Measurements from ENCODE around the gene PYY. TPM values are rescaled to one million over a fixed set of nuclear protein-coding genes. Genes with fewer than 3 reads are reported as not detected.

PYY gene
- total RNA-seq, 4 donors from 2014 or later = not detected

DNA sequence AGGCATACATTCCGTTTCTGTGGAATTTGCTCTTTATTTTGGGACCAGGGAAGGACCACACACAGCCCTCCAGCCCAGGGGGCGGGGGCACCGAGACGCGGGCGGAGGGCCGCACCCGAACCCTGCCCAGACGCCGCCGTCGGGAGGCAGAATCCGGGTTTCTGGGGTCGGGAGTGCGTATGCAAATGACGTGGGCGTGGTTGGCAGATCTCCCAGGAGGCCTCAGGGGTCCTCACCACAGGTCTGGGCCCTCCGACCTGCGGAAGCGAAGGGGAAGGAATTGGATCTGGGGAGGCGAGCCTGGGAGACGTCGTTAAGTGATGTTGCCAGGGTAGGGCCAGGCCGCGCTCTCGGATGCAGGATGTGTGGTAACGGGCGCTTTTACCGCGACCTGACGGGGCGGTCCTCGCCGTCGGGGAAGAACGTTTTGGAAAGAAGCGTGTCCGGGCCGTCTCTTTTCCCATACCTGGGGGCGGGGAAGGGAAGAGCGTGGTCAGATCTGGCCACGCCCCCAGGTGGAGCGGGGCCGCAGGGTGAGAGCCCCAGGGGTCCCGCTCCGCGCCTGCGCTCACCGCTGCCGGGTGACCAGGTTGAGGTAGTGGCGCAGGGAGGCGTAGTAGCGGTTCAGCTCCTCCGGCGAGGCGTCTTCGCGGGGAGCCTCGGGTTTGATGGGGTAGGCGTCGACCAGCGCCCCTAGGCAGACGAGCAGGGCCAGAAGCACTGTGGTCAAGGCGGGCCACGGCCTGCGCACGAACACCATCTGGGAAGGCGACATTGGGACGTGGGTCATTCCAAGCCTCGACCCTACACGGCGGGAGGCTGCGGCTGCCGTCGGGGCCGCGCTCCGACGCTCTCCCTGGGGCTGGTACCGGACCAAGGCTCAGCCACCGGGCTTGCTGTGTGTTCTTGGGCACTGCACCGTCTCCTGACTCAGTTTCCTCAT, 745 bp downstream of the PYY start:
- Histone ChIP-seq H3K9me3 (no peaks in the 10 kb centered on the region), H3K4me3 (no peak overlapping the region), H3K27ac (no peak overlapping the region), H3K36me3 (no peaks in the 10 kb centered on the region), H3K27me3 (peaks cover 59% of the 10 kb centered on the region), H3K4me1 (peaks cover 11% of the 10 kb centered on the region)
- no peak for DNase-seq (ENCODE audit: low spot score in 2 of 2)
- 4% methylated on average over 42 of the region's 82 CpGs for WGBS
- TF ChIP-seq POLR2A (IDR thresholded peaks at IDR 0.05) (no peak), POLR2AphosphoS5 (IDR thresholded peaks at IDR 0.05) (no peak), EP300 (IDR thresholded peaks at IDR 0.05) (no peak)
- TF ChIP-seq, protein P1, sequence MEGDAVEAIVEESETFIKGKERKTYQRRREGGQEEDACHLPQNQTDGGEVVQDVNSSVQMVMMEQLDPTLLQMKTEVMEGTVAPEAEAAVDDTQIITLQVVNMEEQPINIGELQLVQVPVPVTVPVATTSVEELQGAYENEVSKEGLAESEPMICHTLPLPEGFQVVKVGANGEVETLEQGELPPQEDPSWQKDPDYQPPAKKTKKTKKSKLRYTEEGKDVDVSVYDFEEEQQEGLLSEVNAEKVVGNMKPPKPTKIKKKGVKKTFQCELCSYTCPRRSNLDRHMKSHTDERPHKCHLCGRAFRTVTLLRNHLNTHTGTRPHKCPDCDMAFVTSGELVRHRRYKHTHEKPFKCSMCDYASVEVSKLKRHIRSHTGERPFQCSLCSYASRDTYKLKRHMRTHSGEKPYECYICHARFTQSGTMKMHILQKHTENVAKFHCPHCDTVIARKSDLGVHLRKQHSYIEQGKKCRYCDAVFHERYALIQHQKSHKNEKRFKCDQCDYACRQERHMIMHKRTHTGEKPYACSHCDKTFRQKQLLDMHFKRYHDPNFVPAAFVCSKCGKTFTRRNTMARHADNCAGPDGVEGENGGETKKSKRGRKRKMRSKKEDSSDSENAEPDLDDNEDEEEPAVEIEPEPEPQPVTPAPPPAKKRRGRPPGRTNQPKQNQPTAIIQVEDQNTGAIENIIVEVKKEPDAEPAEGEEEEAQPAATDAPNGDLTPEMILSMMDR (IDR thresholded peaks at IDR 0.05) = no peak

DNA sequence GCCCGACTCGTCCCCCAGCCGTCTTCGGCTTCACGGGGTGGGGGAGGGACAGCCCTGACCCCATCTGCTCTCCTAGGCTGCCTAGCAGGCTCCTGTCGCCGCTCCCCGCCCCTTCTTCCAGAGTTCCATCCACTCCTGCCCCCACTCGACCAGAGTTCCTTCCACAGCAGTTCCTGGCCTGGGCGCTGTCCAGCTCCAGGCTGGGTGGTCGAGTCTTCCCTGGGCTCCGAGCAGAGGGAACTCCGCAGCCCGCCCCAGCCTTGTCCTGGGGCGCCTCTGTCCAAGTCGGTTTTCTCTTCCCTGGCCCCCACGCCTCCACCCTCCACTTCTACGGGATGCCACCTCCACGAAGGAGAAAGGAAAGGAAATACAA, 1.4 kb downstream of the PYY start:
- Histone ChIP-seq H3K4me1 (peaks cover 11% of the 10 kb centered on the region), H3K27ac (no peak overlapping the region), H3K27me3 (peaks cover 62% of the 10 kb centered on the region), H3K9me3 (no peaks in the 10 kb centered on the region), H3K36me3 (no peaks in the 10 kb centered on the region), H3K4me3 (no peak overlapping the region)
- WGBS = 13% methylated on average over 16 of the region's 19 CpGs
- no peak for DNase-seq (ENCODE audit: low spot score in 2 of 2)
- TF ChIP-seq, protein P1 (IDR thresholded peaks at IDR 0.05) = no peak

DNA sequence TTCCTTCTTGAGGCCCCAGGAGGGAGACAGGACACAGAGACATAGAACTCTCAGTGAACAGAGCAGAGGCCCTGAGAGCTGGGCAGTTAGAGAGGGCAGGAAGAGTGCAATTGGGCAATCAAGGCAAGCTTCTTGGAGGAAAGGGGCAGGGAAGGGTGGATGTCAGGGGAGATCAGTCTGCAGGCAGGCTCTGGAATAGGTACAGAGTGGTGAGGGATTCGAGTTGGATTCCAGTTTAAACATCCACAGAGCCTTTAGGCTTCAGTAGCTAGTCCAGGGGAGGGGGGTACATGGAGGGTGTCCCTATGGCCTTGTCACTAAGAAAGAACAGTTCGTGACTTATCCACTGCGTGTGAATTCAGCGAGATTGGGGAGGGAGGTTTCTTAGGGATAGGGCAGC, 2.0 kb downstream of the PYY start:
- DNase-seq (ENCODE audit: low spot score in 2 of 2) = no peak
- 62% methylated on average over 4 of the region's 4 CpGs for WGBS
- H3K27ac ChIP-seq = no peak overlapping the region
- no peak overlapping the region for H3K4me3 ChIP-seq
- H3K4me1 ChIP-seq = peaks cover 11% of the 10 kb centered on the region
- no peaks in the 10 kb centered on the region for H3K9me3 ChIP-seq
- H3K27me3 ChIP-seq = peaks cover 63% of the 10 kb centered on the region
- no peak for TF ChIP-seq EP300 (IDR thresholded peaks at IDR 0.05)
- no peak for TF ChIP-seq POLR2AphosphoS5 (IDR thresholded peaks at IDR 0.05)
- TF ChIP-seq POLR2A (IDR thresholded peaks at IDR 0.05) = no peak
- TF ChIP-seq, protein P1 (IDR thresholded peaks at IDR 0.05) = no peak
- H3K36me3 ChIP-seq = no peaks in the 10 kb centered on the region

DNA sequence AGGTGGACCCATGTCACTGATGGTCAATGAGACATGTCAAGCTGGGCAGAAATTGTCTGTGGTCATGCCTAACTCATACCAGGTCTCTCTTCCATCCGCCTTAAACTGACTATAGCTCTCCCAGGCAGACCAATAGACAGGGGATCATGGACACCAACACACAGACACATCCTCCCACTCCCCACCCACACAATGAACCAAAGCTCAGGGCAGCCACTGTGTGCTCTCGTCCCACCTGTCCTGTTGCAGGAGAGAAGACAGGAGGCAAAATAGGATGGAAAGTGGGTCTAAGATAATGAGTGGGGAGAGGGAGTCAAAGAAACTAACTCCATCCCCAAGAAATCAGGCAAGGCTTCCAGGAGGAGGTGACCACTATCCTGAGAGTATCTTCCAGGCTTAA, 3.2 kb downstream of the PYY start:
- 93% methylated on average over 2 of the region's 2 CpGs for WGBS
- no peak for TF ChIP-seq EP300 (IDR thresholded peaks at IDR 0.05)
- no peak for TF ChIP-seq POLR2A (IDR thresholded peaks at IDR 0.05)
- no peak for TF ChIP-seq POLR2AphosphoS5 (IDR thresholded peaks at IDR 0.05)
- TF ChIP-seq, protein P1 (IDR thresholded peaks at IDR 0.05) = no peak

DNA sequence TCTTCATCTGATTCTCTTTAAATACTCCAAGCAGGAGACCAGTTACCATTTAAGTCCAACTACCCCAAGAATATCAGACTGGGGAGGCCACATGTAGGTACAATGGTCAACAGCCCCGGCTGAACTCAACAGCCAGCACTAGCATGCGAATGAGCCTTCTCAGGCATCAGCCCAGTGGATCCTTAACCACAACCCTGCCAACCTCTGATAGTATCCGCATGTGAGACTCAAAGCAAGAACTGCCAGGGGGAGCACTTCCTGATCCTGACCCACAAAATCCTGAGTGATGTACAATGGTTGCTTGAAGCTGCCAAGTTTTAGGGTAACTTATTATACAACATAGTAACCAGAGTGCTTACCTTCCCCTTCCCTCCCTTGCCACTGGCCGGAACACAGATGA, 4.0 kb downstream of the PYY start:
- peaks cover 11% of the 10 kb centered on the region for H3K4me1 ChIP-seq
- 52% methylated on average over 4 of the region's 4 CpGs for WGBS
- no peak overlapping the region for H3K4me3 ChIP-seq
- TF ChIP-seq POLR2AphosphoS5 (IDR thresholded peaks at IDR 0.05) = no peak
- no peak for TF ChIP-seq EP300 (IDR thresholded peaks at IDR 0.05)
- TF ChIP-seq POLR2A (IDR thresholded peaks at IDR 0.05) = no peak
- TF ChIP-seq, protein P1 (IDR thresholded peaks at IDR 0.05) = no peak
- no peak overlapping the region for H3K27ac ChIP-seq
- no peak for DNase-seq (ENCODE audit: low spot score in 2 of 2)
- no peaks in the 10 kb centered on the region for H3K9me3 ChIP-seq
- H3K27me3 ChIP-seq = peaks cover 56% of the 10 kb centered on the region
- no peaks in the 10 kb centered on the region for H3K36me3 ChIP-seq

More for the DNA sequence above, 3.2 kb downstream of the PYY start:
- DNase-seq (ENCODE audit: low spot score in 2 of 2) = no peak
- H3K36me3 ChIP-seq = no peaks in the 10 kb centered on the region
- peaks cover 11% of the 10 kb centered on the region for H3K4me1 ChIP-seq
- no peak overlapping the region for H3K27ac ChIP-seq
- H3K4me3 ChIP-seq = no peak overlapping the region
- peaks cover 63% of the 10 kb centered on the region for H3K27me3 ChIP-seq
- H3K9me3 ChIP-seq = no peaks in the 10 kb centered on the region

Data from suprapubic skin (tissue), 4 donors.